GM23248 (cell line): ENCODE data around the gene ANXA11. TPM values are rescaled to one million over a fixed set of nuclear protein-coding genes. Genes with fewer than 3 reads are reported as not detected.

Experiments used
- DNase-seq: peaks from one replicate; pipeline ENCODE4 v3.0.0-alpha.2; 2015
- H2AFZ ChIP-seq: fragments of 200-600 bp; sonication (generic); 2 replicates; pipeline ENCODE4 v1.6.1; 2016; ENCODE audit warnings: antibody characterized with exemption
- H3F3A ChIP-seq: fragments of 200-600 bp; sonication (generic); 2 replicates; pipeline ENCODE4 v1.6.1; 2016; ENCODE audit warnings: mild to moderate bottlenecking, antibody characterized with exemption, mixed run types; ENCODE audit not compliant: insufficient read depth
- H3K27ac ChIP-seq: fragments of 200-600 bp; sonication (generic); 2 replicates; pipeline ENCODE4 v1.5.1; 2016; ENCODE audit warnings: mild to moderate bottlenecking
- H3K27me3 ChIP-seq: fragments of 200-600 bp; sonication (generic); replicated peaks from 2 replicates; pipeline ENCODE4 v1.6.1; 2016; ENCODE audit warnings: mild to moderate bottlenecking; ENCODE audit not compliant: insufficient read depth
- H3K36me3 ChIP-seq: fragments of 200-600 bp; sonication (generic); 2 replicates; pipeline ENCODE4 v1.6.1; 2016; ENCODE audit warnings: low read depth, mild to moderate bottlenecking
- H3K4me1 ChIP-seq: fragments of 200-600 bp; sonication (generic); 2 replicates; pipeline ENCODE4 v1.6.1; 2016; ENCODE audit warnings: mild to moderate bottlenecking; ENCODE audit not compliant: insufficient read depth
- H3K4me2 ChIP-seq: fragments of 200-600 bp; sonication (generic); one replicate; pipeline ENCODE4 v1.6.1; 2016; ENCODE audit warnings: mild to moderate bottlenecking; ENCODE audit not compliant: unreplicated experiment
- H3K4me3 ChIP-seq: fragments of 200-600 bp; sonication (generic); 2 replicates; pipeline ENCODE4 v1.5.1; 2016; ENCODE audit warnings: mild to moderate bottlenecking
- H3K79me2 ChIP-seq: fragments of 200-600 bp; sonication (generic); 2 replicates; pipeline ENCODE4 v1.6.1; 2016; ENCODE audit warnings: mild to moderate bottlenecking; ENCODE audit not compliant: insufficient read depth
- H3K9ac ChIP-seq: fragments of 200-600 bp; sonication (generic); 2 replicates; pipeline ENCODE4 v1.6.1; 2016; ENCODE audit warnings: mild to moderate bottlenecking
- H3K9me2 ChIP-seq: fragments of 200-600 bp; sonication (generic); 2 replicates; pipeline ENCODE4 v1.6.1; 2016; ENCODE audit warnings: mixed run types, mild to moderate bottlenecking, moderate library complexity; ENCODE audit not compliant: insufficient read depth
- H3K9me3 ChIP-seq: fragments of 200-600 bp; sonication (generic); one replicate; pipeline ENCODE4 v1.6.1; 2017; ENCODE audit warnings: low read depth
- H4K20me1 ChIP-seq: fragments of 200-600 bp; sonication (generic); 2 replicates; pipeline ENCODE4 v1.6.0; 2016; ENCODE audit not compliant: insufficient read depth
- EZH2 ChIP-seq: fragments of 200-600 bp; sonication (generic); IDR thresholded peaks from 2 replicates; pipeline ENCODE4 v1.6.1; 2018; ENCODE audit warnings: antibody characterized with exemption, mild to moderate bottlenecking; ENCODE audit not compliant: insufficient read depth, poor library complexity, severe bottlenecking
- EZH2phosphoT487 ChIP-seq: fragments of 200-600 bp; sonication (generic); IDR thresholded peaks from 2 replicates; pipeline ENCODE4 v1.6.1; 2018; ENCODE audit warnings: antibody characterized with exemption, moderate library complexity, mild to moderate bottlenecking, low read depth; ENCODE audit not compliant: insufficient read depth
- WGBS, 2 experiments: methylation state at CpG; one replicate each; pipeline ENCODE4 v1.1.6; 2015 to 2017; ENCODE audit warnings: low lambda C conversion rate in 2 of 2, low coverage in 1 of 2; ENCODE audit errors: missing lambda C conversion rate in 2 of 2; 5-methylcytosine and 5-hydroxymethylcytosine counted together
- in situ Hi-C: fragments of 300-500 bp; cut with MboI; formaldehyde crosslinking; loops from 2 replicates; pipeline ENCODE4 v1.15.0; 2020
- polyA plus RNA-seq: library from polyadenylated mRNA; unstranded; fragments of >200 nt; fragmentation: Nextera tagmentation; extraction: Ambion mirVana; gene quantifications from 2 replicates; pipeline ENCODE4 v1.2.1, GENCODE V29; 2016
- small RNA-seq: library from RNA; depleted of rRNA; stranded (forward); fragments of <200 nt; gene quantifications from one replicate; pipeline ENCODE3, GENCODE V24; 2014; ENCODE audit warnings: low read depth, low replicate concordance
- total RNA-seq: library from RNA; depleted of rRNA; stranded (reverse); fragments of >200 nt; shearing (Covaris generic); gene quantifications from 2 replicates; pipeline ENCODE4 v1.2.3, GENCODE V29; 2014; rRNA removed

ANXA11 gene
- total and polyA plus RNA-seq, 2 experiments from 2014 or later: 116 to 189 TPM

- 65 to 71% methylated on average over 7 to 8 of the region's 8 CpGs for WGBS, 2 experiments
- in situ Hi-C loops: no loop called here
These were observed 96.6 kb downstream of the ANXA11 start for GRCh38 chr10:80108576-80109239.

DNA sequence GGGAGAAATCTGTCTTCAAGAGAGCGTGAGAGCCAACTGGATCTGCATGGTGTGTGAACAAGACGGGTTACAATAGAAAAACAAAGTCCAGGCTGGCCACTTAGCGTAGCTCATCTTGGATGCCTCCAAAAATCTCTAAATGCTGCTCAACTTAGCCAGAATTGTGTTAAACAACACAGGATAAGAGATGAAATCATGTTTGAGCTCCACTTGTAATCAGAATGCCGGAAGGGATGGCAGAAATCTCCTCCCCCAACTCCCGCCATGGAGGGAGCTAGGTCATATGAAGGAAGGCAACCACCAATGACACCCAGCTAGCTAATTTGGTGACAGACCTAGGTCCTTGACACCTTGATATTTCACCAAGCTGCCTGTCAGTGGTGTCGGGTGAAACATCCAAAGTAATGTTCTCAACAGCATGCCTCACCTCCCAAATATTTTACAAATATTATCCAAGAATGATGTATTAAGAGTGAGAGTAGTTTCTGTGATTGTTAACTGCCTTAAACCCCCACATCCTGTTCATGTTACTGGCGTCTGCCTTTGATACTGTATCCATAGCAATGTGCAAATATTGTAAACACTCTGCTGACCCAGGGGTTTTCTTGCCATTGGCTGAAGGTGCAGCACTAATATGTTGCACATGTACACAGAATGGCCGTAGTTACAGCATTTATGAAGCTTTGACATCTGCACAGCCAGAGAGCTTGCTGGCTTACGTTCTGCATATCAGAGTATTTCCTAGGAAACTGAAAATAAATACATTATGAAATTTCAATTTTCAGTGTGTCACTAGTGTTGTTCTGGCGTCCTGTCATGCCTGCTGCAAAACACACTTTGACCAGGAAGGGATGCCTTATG is 101.0 kb downstream of the ANXA11 start:
- WGBS, 2 experiments: 3 to 5% methylated on average over 10 of the region's 10 CpGs

More at GRCh38 chr10:80108576-80109239, 96.6 kb downstream of the ANXA11 start:
- Histone ChIP-seq H3K27ac (no peak overlapping the region), H3K4me2 (no peak overlapping the region), H3K4me1 (peaks cover 31% of the 10 kb centered on the region), H3K27me3 (no peaks in the 10 kb centered on the region), H2AFZ (no peak overlapping the region), H3K36me3 (no peaks in the 10 kb centered on the region), H3F3A (peaks cover 6% of the 10 kb centered on the region), H3K79me2 (no peaks in the 10 kb centered on the region), H3K4me3 (no peak overlapping the region), H4K20me1 (no peaks in the 10 kb centered on the region), H3K9me3 (no peaks in the 10 kb centered on the region), H3K9me2 (no peaks in the 10 kb centered on the region), H3K9ac (no peak overlapping the region)
- TF ChIP-seq EZH2 (no peak), EZH2phosphoT487 (no peak)
- peak; percentile 20 for DNase-seq

More for the DNA sequence above, 101.0 kb downstream of the ANXA11 start:
- H3K4me1 ChIP-seq: peaks cover 28% of the 10 kb centered on the region
- peak overlapping the region; percentile 73 for H3K9ac ChIP-seq
- H3K4me3 ChIP-seq: peak overlapping the region; percentile 51
- no peaks in the 10 kb centered on the region for H3K36me3 ChIP-seq
- no peaks in the 10 kb centered on the region for H3K9me3 ChIP-seq
- H3K27ac ChIP-seq: peak overlapping the region; percentile 94
- peak overlapping the region; percentile 68 for H3K4me2 ChIP-seq
- H3K79me2 ChIP-seq: no peaks in the 10 kb centered on the region
- DNase-seq: peak; percentile 94
- no peaks in the 10 kb centered on the region for H3K27me3 ChIP-seq
- peaks cover 16% of the 10 kb centered on the region for H3F3A ChIP-seq
- H3K9me2 ChIP-seq: no peaks in the 10 kb centered on the region
- in situ Hi-C loops: no loop called here
- H4K20me1 ChIP-seq: no peaks in the 10 kb centered on the region
- peak overlapping the region; percentile 79 for H2AFZ ChIP-seq
- TF ChIP-seq EZH2phosphoT487 (0 out of 2 replicates have a peak, but pooled peaks have one; percentile 72), EZH2 (no peak)

Small RNAs within 50 kb of the gene (small RNA-seq; reads per million reads assigned to genes)
- gene RPS12P2: not detected

Other genes starting within 250 kb of the ANXA11 start
- 14.4 and 18.4 TPM in 2 replicates for gene TMEM254, start 126.9 kb downstream of the ANXA11 start, total RNA-seq
- gene TMEM254, start 126.9 kb downstream of the ANXA11 start, polyA plus RNA-seq: 38.4 and 39.2 TPM in 2 replicates
- 8.8 and 19.6 TPM in 2 replicates for gene PLAC9, start 72.8 kb downstream of the ANXA11 start, total RNA-seq
- gene PLAC9, start 72.8 kb downstream of the ANXA11 start, polyA plus RNA-seq: 117 and 118 TPM in 2 replicates
- gene MAT1A, start 84.1 kb upstream of the ANXA11 start, total RNA-seq: not detected in 2 replicates
- gene MAT1A, start 84.1 kb upstream of the ANXA11 start, polyA plus RNA-seq: not detected in 2 replicates
- gene DYDC1, start 151.2 kb upstream of the ANXA11 start, total RNA-seq: not detected in 2 replicates
- not detected in 2 replicates for gene DYDC1, start 151.2 kb upstream of the ANXA11 start, polyA plus RNA-seq
- gene DYDC2, start 151.2 kb upstream of the ANXA11 start, total RNA-seq: not detected in 2 replicates
- not detected in 2 replicates for gene DYDC2, start 151.2 kb upstream of the ANXA11 start, polyA plus RNA-seq
- not detected in 2 replicates for gene PRXL2A, start 203.0 kb upstream of the ANXA11 start, total RNA-seq
- 0.15 TPM in 1 of 2 replicates, not detected in the other for gene PRXL2A, start 203.0 kb upstream of the ANXA11 start, polyA plus RNA-seq
- gene TSPAN14, start 248.8 kb upstream of the ANXA11 start, total RNA-seq: 14.1 and 16.1 TPM in 2 replicates
- gene TSPAN14, start 248.8 kb upstream of the ANXA11 start, polyA plus RNA-seq: 22.9 and 23.7 TPM in 2 replicates